OCI-LY7 (cell line): ENCODE measurements around the gene SCN10A. TPM values are rescaled to one million over a fixed set of nuclear protein-coding genes. Genes with fewer than 3 reads are reported as not detected.
A peak's percentile ranks its signal among the peaks of the same experiment; 100 is the strongest.

ENCODE experiments used
- BruUV-seq: library from RNA; stranded (reverse); fragments of 400-500 nt; replicated peaks from 2 replicates; lab custom pipeline; 2021; lab: Mats Ljungman, UMichigan
- CTCF ChIA-PET: fragments of 300-600 bp; sonication (Branson Sonifier 250); formaldehyde crosslinking; loops from one replicate; lab custom pipeline; 2022; ENCODE audit warnings: antibody characterized with exemption; ENCODE audit not compliant: unreplicated experiment; lab: Charles Lee
- POLR2A ChIA-PET: fragments of 300-600 bp; sonication (Branson Sonifier 250); formaldehyde crosslinking; loops from one replicate; lab custom pipeline; 2022; ENCODE audit warnings: antibody characterized with exemption; lab: Charles Lee
- DNase-seq: peaks from one replicate; pipeline ENCODE4 v3.0.0-alpha.2; 2015; ENCODE audit warnings: low spot score
- H2AFZ ChIP-seq: fragments of 200-600 bp; sonication (generic), shearing (Covaris generic); 2 replicates; pipeline ENCODE4 v1.6.1; 2014; ENCODE audit warnings: mild to moderate bottlenecking, antibody characterized with exemption, low read length, moderate library complexity
- H3K27ac ChIP-seq: fragments of 200-600 bp; sonication (generic); 2 replicates; pipeline ENCODE4 v1.5.1; 2014; ENCODE audit warnings: mixed run types, low read depth, mild to moderate bottlenecking, moderate library complexity, low read length, inconsistent platforms; ENCODE audit not compliant: poor library complexity, severe bottlenecking
- H3K36me3 ChIP-seq: fragments of 200-600 bp; sonication (generic); 2 replicates; pipeline ENCODE4 v1.6.1; 2014; ENCODE audit warnings: mild to moderate bottlenecking, antibody characterized with exemption, low read length, moderate library complexity, mixed read lengths; ENCODE audit not compliant: insufficient read depth
- H3K4me1 ChIP-seq: fragments of 200-600 bp; sonication (generic); 2 replicates; pipeline ENCODE4 v1.5.1; 2014; ENCODE audit warnings: mild to moderate bottlenecking, low read length; ENCODE audit not compliant: insufficient read depth, poor library complexity, severe bottlenecking
- H3K4me2 ChIP-seq: fragments of 200-600 bp; sonication (generic); 2 replicates; pipeline ENCODE4 v1.6.1; 2014; ENCODE audit warnings: mild to moderate bottlenecking, low read length
- H3K4me3 ChIP-seq: fragments of 200-600 bp; sonication (generic); 2 replicates; pipeline ENCODE4 v1.5.1; 2014; ENCODE audit warnings: mild to moderate bottlenecking, low read depth, low read length; ENCODE audit not compliant: poor library complexity, severe bottlenecking
- H3K79me2 ChIP-seq: fragments of 200-600 bp; sonication (generic); 2 replicates; pipeline ENCODE4 v1.6.1; 2016; ENCODE audit warnings: low read depth, mild to moderate bottlenecking, low read length, moderate library complexity, mixed read lengths; ENCODE audit not compliant: insufficient read depth
- H3K9me2 ChIP-seq: fragments of 200-600 bp; sonication (generic); 2 replicates; pipeline ENCODE4 v1.6.1; 2016; ENCODE audit warnings: mild to moderate bottlenecking, low read length, mixed read lengths; ENCODE audit not compliant: insufficient read depth
- H3K9me3 ChIP-seq: fragments of 200-600 bp; sonication (generic); 2 replicates; pipeline ENCODE4 v1.6.1; 2014; ENCODE audit warnings: mild to moderate bottlenecking, mixed run types, low read length, mixed read lengths
- H4K20me1 ChIP-seq: fragments of 200-600 bp; sonication (generic); 2 replicates; pipeline ENCODE4 v1.6.1; 2014; ENCODE audit warnings: mild to moderate bottlenecking, antibody characterized with exemption, low read length, moderate library complexity, mixed read lengths; ENCODE audit not compliant: insufficient read depth
- CTCF ChIP-seq: fragments of 200-600 bp; sonication (generic); conservative IDR thresholded peaks from 2 replicates; pipeline ENCODE4 v1.5.1; 2014; ENCODE audit warnings: mild to moderate bottlenecking, antibody characterized with exemption, low read length, moderate library complexity, mixed read lengths
- EZH2phosphoT487 ChIP-seq: fragments of 200-600 bp; sonication (generic); IDR thresholded peaks from 2 replicates; pipeline ENCODE4 v1.6.1; 2018; ENCODE audit warnings: low read depth, borderline replicate concordance, mild to moderate bottlenecking, mixed run types, antibody characterized with exemption, low read length, moderate library complexity, mixed read lengths
- intact Hi-C: fragments of 100-400 bp; cut with micrococcal nuclease; formaldehyde crosslinking; loops from one replicate; pipeline ENCODE4 v1.10.0; 2022; ENCODE audit not compliant: unreplicated experiment
- total RNA-seq, 2 experiments: library from RNA; depleted of rRNA in 1 of 2; stranded (reverse); fragments of >200 nt in 1 of 2; shearing (Covaris generic) in 1 of 2; gene quantifications; 2 replicates each; pipeline ENCODE4 v1.2.3, GENCODE V29; 2014 to 2022

Gene SCN10A
- total RNA-seq, 2 experiments from 2014 or later = not detected

- Histone ChIP-seq H3K9me2 (no peaks in the 10 kb centered on the region), H3K4me3 (no peak overlapping the region), H3K36me3 (no peaks in the 10 kb centered on the region), H3K4me1 (no peaks in the 10 kb centered on the region), H3K9me3 (no peaks in the 10 kb centered on the region), H4K20me1 (no peaks in the 10 kb centered on the region), H2AFZ (no peak overlapping the region), H3K4me2 (no peak overlapping the region), H3K27ac (no peak overlapping the region), H3K79me2 (no peaks in the 10 kb centered on the region)
- ChIA-PET POLR2A (interaction anchor here (0.7 kb wide), 1 partner anchor 40 kb away, joined by 3 read pairs; no protein-coding TSS in a partner anchor), CTCF (no interaction called here)
- no peak for DNase-seq
- no TSS peak for BruUV-seq
- TF ChIP-seq EZH2phosphoT487 = no peak
- TF ChIP-seq CTCF = no peak
- intact Hi-C loops = no loop called here
Measured at GRCh38 chr3:38722781-38723568, 93.0 kb downstream of the SCN10A start.

GRCh38 chr3:38721207-38721772, 94.7 kb downstream of the SCN10A start:
- Histone ChIP-seq H3K9me3 (no peaks in the 10 kb centered on the region), H3K4me2 (no peak overlapping the region), H3K4me1 (no peaks in the 10 kb centered on the region), H3K9me2 (no peaks in the 10 kb centered on the region), H2AFZ (no peak overlapping the region), H3K4me3 (no peak overlapping the region), H3K36me3 (no peaks in the 10 kb centered on the region), H4K20me1 (no peaks in the 10 kb centered on the region), H3K27ac (no peak overlapping the region), H3K79me2 (no peaks in the 10 kb centered on the region)
- TF ChIP-seq EZH2phosphoT487 (no peak), CTCF (no peak)
- no TSS peak for BruUV-seq
- DNase-seq = peak; percentile 5
- ChIA-PET CTCF (no interaction called here), POLR2A (no interaction called here)
- intact Hi-C loops = no loop called here

GRCh38 chr3:38720465-38720864, 95.6 kb downstream of the SCN10A start:
- Histone ChIP-seq H3K79me2 (no peaks in the 10 kb centered on the region), H4K20me1 (no peaks in the 10 kb centered on the region), H3K4me1 (no peaks in the 10 kb centered on the region), H3K9me2 (no peaks in the 10 kb centered on the region), H3K9me3 (no peaks in the 10 kb centered on the region), H3K36me3 (no peaks in the 10 kb centered on the region), H2AFZ (no peak overlapping the region), H3K27ac (no peak overlapping the region), H3K4me2 (no peak overlapping the region), H3K4me3 (no peak overlapping the region)
- no peak for TF ChIP-seq CTCF
- TF ChIP-seq EZH2phosphoT487 = no peak
- no peak for DNase-seq
- CTCF ChIA-PET = no interaction called here
- POLR2A ChIA-PET = interaction anchor here (0.7 kb wide), 1 partner anchor 258 kb away, joined by 3 read pairs; no protein-coding TSS in a partner anchor
- BruUV-seq = no TSS peak
- intact Hi-C loops = no loop called here
